Adrenal gland (tissue), 12 donors: ENCODE data around the gene JAKMIP2. TPM values are rescaled to one million over a fixed set of nuclear protein-coding genes. Genes with fewer than 3 reads are reported as not detected.

Experiments used
- DNase-seq, 7 donors: peaks; one replicate each; pipeline ENCODE4 v3.0.0-alpha.2; 2019 to 2020
- H3K27ac ChIP-seq, 5 donors: fragments of 200-600 bp; sonication (generic) in 4 of 5; 1 replicate in 3 of 5; 2 replicates in 2 of 5; pipeline versions ENCODE4 v1.5.1 to v1.8.0; 2016 to 2020; ENCODE audit warnings: mild to moderate bottlenecking in 1 of 5
- H3K27me3 ChIP-seq: fragments of 200-600 bp; 2 replicates; pipeline ENCODE4 v1.8.0; 2021
- H3K36me3 ChIP-seq, 2 donors: fragments of 200-600 bp; replicated peaks in 1 of 2; 1 replicate in 1 of 2; 2 replicates in 1 of 2; pipeline versions ENCODE4 v1.5.1 to v1.8.0; 2018 to 2022
- H3K4me1 ChIP-seq, 2 donors: fragments of 200-600 bp; replicated peaks in 1 of 2; 1 replicate in 1 of 2; 2 replicates in 1 of 2; pipeline versions ENCODE4 v1.5.1 to v1.8.0; 2018 to 2021
- H3K4me3 ChIP-seq, 4 donors: fragments of 200-600 bp; sonication (generic) in 3 of 4; one replicate each; pipeline ENCODE4 v1.5.1; 2016 to 2018
- H3K9me3 ChIP-seq, 3 donors: fragments of 200-600 bp; sonication (generic) in 1 of 3; replicated peaks in 1 of 3; 1 replicate in 2 of 3; 2 replicates in 1 of 3; pipeline versions ENCODE4 v1.5.1 to v1.8.0; 2016 to 2021
- POLR2A ChIP-seq, 2 donors: fragments of 450-650 bp; IDR thresholded peaks; one replicate each; pipeline ENCODE4 v1.6.1; 2017; ENCODE audit warnings: antibody characterized with exemption in 2 of 2, mild to moderate bottlenecking in 2 of 2, moderate library complexity in 1 of 2
- WGBS, 4 donors: extraction: QIAGEN DNeasy Blood & Tissue Kit in 2 of 4; methylation state at CpG; one replicate each; pipeline versions ENCODE4 v1.1.5 to v1.1.7; 2013 to 2017; 5-methylcytosine and 5-hydroxymethylcytosine counted together
- intact Hi-C, 2 donors: fragments of 100-400 bp; cut with DNase I; formaldehyde crosslinking; loops; one replicate each; pipeline versions ENCODE4 v1.14.1 to v1.15.0; 2022 to 2023
- polyA plus RNA-seq, 3 donors: library from polyadenylated mRNA; stranded (reverse); fragments of 200-250 nt in 2 of 3; fragments of 350-450 nt in 1 of 3; fragmentation: Illumina TruSeq in 1 of 3; extraction: RNeasy Lipid Tissue Mini Kit (QIAGEN cat#74804) in 1 of 3; gene quantifications; one replicate each; pipeline ENCODE4 v1.2.3, GENCODE V29; 2013 to 2014
- total RNA-seq, 9 donors: library from RNA; depleted of rRNA in 4 of 9; stranded (reverse); fragments of >200 nt in 4 of 9; fragments of 120-200 nt in 1 of 9; fragmentation: NEBNext Ultra II Directional in 1 of 9; extraction: Animal tissue kit (Norgen Biotek cat#: 25700) in 1 of 9; gene quantifications; one replicate each; pipeline versions ENCODE4 v1.1.0 to v1.2.4, GENCODE V29; 2013 to 2023
- TF ChIP-seq, protein P1 (sequence below), 6 experiments: fragments of 450-650 bp in 4 of 6; fragments of 200-600 bp in 2 of 6; sonication (generic) in 1 of 6; IDR thresholded peaks; 1 replicate in 5 of 6; 2 replicates in 1 of 6; pipeline versions ENCODE4 v1.5.1 to v1.8.0; 2016 to 2021; ENCODE audit warnings: antibody characterized with exemption in 6 of 6, mild to moderate bottlenecking in 2 of 6, moderate library complexity in 1 of 6
- donor health status: healthy with polysubstance abuse.
- donor health status: Bipolar disorder and iron deficiency.
- donor health status: DM: yes; HTN: yes; CAD: no.
- donor health status: DM: no; HTN: no; CAD: no.
- donor health status: DM: no; HTN: no; CAD: no.
- donor health status: DM: yes; HTN: yes; CAD: no.

The JAKMIP2 gene
- total and polyA plus RNA-seq, 12 donors: 0.71 to 56.8 (median 4.0) TPM

DNA sequence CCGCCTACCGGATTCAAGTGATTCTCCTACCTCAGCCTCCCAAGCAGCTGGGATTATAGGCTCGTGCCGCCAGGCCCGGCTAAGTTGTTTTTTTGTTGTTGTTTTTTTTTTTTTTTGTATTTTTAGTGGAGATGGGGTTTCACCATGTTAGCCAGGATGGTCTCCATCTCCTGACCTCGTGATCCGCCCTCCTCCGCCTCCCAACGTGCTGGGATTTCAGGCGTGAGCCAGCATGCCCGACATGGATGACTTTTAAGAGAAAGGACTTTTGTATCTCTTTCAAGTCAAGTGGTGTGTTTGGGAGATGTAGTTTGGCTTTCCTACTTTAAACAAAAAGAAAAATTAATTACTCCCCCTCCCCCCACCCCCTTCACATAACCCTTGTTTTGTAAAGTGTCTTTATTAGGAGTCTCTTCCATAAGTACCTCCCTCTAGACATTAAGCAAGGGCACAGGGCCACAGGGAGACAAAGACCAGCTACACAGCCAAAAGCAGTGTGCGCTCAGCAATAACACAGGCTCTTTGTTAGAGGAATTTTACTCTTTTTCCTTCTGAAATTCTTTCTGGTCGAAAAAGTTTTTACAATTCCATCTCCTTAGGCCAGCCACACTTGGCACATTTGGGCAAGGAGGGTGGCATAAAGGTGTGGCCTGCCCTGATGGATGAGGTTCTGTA, 31.2 kb downstream of the JAKMIP2 start:
- 90 to 95% (median 92%) methylated on average over 13 of the region's 13 CpGs for WGBS, 4 donors
- H3K4me3 ChIP-seq: no peak overlapping the region
- intact Hi-C loops: no loop called here
- H3K9me3 ChIP-seq: no peaks in the 10 kb centered on the region
- H3K4me1 ChIP-seq: no peaks in the 10 kb centered on the region
- H3K27ac ChIP-seq: no peak overlapping the region
- H3K36me3 ChIP-seq: no peaks in the 10 kb centered on the region
- DNase-seq: no peak
- TF ChIP-seq, protein P1, sequence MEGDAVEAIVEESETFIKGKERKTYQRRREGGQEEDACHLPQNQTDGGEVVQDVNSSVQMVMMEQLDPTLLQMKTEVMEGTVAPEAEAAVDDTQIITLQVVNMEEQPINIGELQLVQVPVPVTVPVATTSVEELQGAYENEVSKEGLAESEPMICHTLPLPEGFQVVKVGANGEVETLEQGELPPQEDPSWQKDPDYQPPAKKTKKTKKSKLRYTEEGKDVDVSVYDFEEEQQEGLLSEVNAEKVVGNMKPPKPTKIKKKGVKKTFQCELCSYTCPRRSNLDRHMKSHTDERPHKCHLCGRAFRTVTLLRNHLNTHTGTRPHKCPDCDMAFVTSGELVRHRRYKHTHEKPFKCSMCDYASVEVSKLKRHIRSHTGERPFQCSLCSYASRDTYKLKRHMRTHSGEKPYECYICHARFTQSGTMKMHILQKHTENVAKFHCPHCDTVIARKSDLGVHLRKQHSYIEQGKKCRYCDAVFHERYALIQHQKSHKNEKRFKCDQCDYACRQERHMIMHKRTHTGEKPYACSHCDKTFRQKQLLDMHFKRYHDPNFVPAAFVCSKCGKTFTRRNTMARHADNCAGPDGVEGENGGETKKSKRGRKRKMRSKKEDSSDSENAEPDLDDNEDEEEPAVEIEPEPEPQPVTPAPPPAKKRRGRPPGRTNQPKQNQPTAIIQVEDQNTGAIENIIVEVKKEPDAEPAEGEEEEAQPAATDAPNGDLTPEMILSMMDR (IDR thresholded peaks at IDR 0.05): no peak
- no peaks in the 10 kb centered on the region for H3K27me3 ChIP-seq

DNA sequence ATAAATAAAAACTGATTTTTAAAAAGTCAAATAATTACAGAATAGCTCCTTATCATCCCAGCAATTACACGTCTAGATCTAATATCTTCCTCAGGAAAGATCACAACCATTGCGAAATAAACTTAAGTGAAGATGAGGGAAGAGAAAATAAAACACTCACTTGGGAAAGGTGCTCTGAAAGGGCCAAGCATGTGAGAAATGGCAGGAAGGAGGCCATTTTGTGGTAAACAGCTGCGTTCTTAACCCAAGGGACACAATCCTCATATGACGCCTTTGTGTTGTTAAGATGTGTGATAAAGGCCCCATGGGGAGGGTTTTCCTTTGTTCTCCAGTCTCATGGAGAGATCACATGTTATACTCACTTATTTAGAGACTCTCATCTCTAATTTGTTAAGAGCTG, 32.5 kb downstream of the JAKMIP2 start:
- Histone ChIP-seq H3K27me3 (no peaks in the 10 kb centered on the region), H3K4me1 (no peaks in the 10 kb centered on the region), H3K4me3 (no peak overlapping the region), H3K9me3 (no peaks in the 10 kb centered on the region), H3K27ac (no peak overlapping the region), H3K36me3 (no peaks in the 10 kb centered on the region)
- no peak for DNase-seq
- 66 to 77% (median 71%) methylated on average over 4 of the region's 4 CpGs for WGBS, 4 donors
- intact Hi-C loops: no loop called here
- TF ChIP-seq, protein P1 (IDR thresholded peaks at IDR 0.05): no peak
- TF ChIP-seq POLR2A (IDR thresholded peaks at IDR 0.05): no peak

DNA sequence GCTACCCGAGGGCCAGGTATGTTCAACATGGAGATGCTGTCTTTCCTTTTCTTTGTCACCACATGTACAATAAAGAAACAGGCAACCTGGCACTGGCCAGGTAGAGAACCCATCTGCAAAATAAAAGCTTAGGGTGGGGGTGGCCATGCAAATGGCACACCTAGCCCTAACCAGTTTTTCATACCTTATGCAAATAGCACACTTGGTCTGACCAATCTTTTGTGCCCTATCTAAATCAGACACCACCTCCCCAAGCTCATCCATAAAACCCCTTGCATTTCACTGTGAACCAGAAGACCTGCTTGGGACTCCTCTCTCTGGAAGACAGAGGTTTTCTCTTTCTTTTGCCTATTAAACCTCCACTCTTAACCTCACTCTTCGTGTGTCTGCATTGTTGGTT, 33.9 kb downstream of the JAKMIP2 start:
- Histone ChIP-seq H3K27me3 (no peaks in the 10 kb centered on the region), H3K4me3 (no peak overlapping the region), H3K9me3 (no peaks in the 10 kb centered on the region), H3K4me1 (peaks cover 0 to under 1% of the 10 kb centered on the region in 2 donors), H3K27ac (no peak overlapping the region), H3K36me3 (no peaks in the 10 kb centered on the region)
- no peak for TF ChIP-seq POLR2A (IDR thresholded peaks at IDR 0.05)
- TF ChIP-seq, protein P1 (IDR thresholded peaks at IDR 0.05): no peak
- DNase-seq: no peak
- WGBS, 4 donors: 77 to 88% (median 83%) methylated on average over 2 of the region's 2 CpGs
- intact Hi-C loops: no loop called here

DNA sequence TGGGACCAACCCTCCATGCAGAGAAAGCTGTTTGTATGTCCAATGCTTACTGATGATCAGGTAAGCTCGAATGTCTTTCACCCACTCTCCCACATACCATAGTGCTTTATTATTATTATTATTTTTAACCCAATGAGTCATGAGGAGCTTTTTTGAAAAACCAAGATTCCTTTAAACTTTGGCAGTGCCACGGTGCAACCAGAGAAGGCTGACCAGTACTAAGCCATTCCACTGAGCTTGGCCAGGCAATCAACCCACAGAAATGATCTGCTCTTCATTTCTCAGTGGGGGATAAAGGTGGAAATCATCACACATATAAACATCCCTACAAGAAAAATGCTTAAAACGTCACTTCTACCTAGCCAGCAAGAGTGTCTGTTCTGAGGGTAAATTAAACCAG, 35.5 kb downstream of the JAKMIP2 start:
- peaks cover 0 to 4% of the 10 kb centered on the region in 2 donors for H3K4me1 ChIP-seq
- DNase-seq: no peak
- H3K9me3 ChIP-seq: no peaks in the 10 kb centered on the region
- intact Hi-C loops: no loop called here
- H3K36me3 ChIP-seq: no peaks in the 10 kb centered on the region
- TF ChIP-seq, protein P1 (IDR thresholded peaks at IDR 0.05): no peak
- TF ChIP-seq POLR2A (IDR thresholded peaks at IDR 0.05): no peak
- H3K4me3 ChIP-seq: no peak overlapping the region
- WGBS, 4 donors: 70 to 87% (median 84%) methylated on average over 3 of the region's 3 CpGs
- no peak overlapping the region for H3K27ac ChIP-seq
- no peaks in the 10 kb centered on the region for H3K27me3 ChIP-seq
